Mesodermal cell (in vitro differentiated cells): ENCODE measurements around the gene RIC1.
"Not testable (repeated sequence)": the region's sequence is repeated elsewhere in the genome, so short reads cannot be mapped to it uniquely, and the experiment has no call there.

Experiments used
- H3K27ac ChIP-seq: 2 replicates; pipeline ENCODE4 v1.7.0; 2013; ENCODE audit warnings: mild to moderate bottlenecking, low read depth, low read length, moderate library complexity; ENCODE audit not compliant: severe bottlenecking
- H3K36me3 ChIP-seq: 2 replicates; pipeline ENCODE4 v1.7.1; 2013; ENCODE audit warnings: mild to moderate bottlenecking, low read length, moderate library complexity; ENCODE audit not compliant: control insufficient read depth, insufficient read depth
- H3K4me1 ChIP-seq: one replicate; pipeline ENCODE4 v1.7.1; 2013; ENCODE audit warnings: mild to moderate bottlenecking, low read length; ENCODE audit not compliant: insufficient read depth, control insufficient read depth, poor library complexity, severe bottlenecking
- H3K4me3 ChIP-seq: 2 replicates; pipeline ENCODE4 v1.7.0; 2013; ENCODE audit warnings: low read length, control low read depth, mild to moderate bottlenecking; ENCODE audit not compliant: insufficient read depth, poor library complexity, severe bottlenecking; ENCODE audit errors: extremely low read depth
- H3K9me3 ChIP-seq: 2 replicates; pipeline ENCODE4 v1.7.1; 2013; ENCODE audit warnings: mild to moderate bottlenecking, low read length, moderate library complexity; ENCODE audit not compliant: control insufficient read depth
- WGBS, 2 experiments: methylation state at CpG; one replicate each; pipeline ENCODE4 v1.1.5; 2013; ENCODE audit warnings: missing lambda C conversion rate in 2 of 2; ENCODE audit not compliant: insufficient coverage in 2 of 2; 5-methylcytosine and 5-hydroxymethylcytosine counted together

The RIC1 gene

DNA sequence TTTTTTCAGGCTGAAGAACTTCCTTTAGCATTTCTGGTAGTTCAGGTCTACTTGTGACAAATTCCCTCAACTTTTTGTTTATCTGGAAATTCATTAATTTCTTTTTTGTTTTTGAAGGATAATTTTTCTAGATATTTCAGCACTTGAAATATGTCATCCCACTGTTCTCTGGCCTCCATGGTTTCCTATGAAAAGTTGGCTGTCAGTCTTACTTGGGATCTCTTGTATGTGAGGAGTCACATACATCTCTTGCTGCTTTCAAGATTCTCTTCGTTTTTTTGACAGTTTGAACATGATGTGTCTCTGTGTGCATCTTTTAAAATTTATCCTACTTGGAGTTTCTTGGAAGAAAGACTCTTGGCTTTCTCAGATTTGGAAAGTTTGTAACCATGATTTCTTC lies 79.5 kb downstream of the RIC1 start:
- 100% methylated on average over 1 of the region's 1 CpG; no CpG with 5 or more reads in 1 of the 2 experiments for WGBS, 2 experiments

DNA sequence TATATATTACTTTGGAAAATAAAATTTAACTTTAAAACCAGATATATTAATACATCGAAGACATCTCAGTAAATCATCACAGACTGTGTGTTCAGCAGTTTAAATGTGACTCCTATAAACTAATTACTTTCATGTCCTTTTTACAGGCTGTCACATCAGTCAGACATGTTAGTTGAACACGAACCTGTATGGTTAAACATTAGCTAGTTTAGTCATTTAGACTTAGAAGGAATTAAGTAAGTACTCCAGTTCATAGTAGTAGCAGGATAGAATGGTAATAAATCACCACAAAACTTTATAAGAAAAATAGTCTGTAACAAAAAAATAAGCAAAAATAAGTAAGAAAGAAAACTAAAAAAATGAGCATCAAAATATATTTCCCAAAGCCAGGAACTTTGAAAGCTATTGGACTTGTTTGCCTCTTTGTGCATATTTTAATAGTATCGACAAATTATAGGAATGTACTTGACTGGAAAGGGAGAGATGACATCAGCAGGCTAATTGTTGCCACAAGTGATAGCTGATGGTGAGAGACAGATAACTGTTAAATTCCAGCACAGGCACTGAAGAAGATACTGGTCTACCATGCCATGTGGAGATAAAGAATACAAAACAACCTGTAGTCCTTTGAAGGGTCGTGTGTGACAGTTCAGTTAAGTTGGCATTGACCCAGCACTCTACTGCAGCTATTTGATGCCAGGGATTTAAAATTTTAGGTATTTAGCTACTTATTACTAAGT lies 83.9 kb downstream of the RIC1 start:
- H3K36me3 ChIP-seq, result peaks cover 50% of the 10 kb centered on the region
- WGBS, 2 experiments, result 93 to 100% methylated on average over 1 to 3 of the region's 4 CpGs
- peaks cover 10% of the 10 kb centered on the region for H3K9me3 ChIP-seq
- no peak overlapping the region for H3K4me3 ChIP-seq
- no peak overlapping the region for H3K27ac ChIP-seq
- no peaks in the 10 kb centered on the region for H3K4me1 ChIP-seq

More for the DNA sequence above, 79.5 kb downstream of the RIC1 start:
- H3K4me3 ChIP-seq, result no peak overlapping the region
- H3K36me3 ChIP-seq, result peaks cover 9% of the 10 kb centered on the region
- no peak overlapping the region for H3K27ac ChIP-seq
- peaks cover 2% of the 10 kb centered on the region for H3K9me3 ChIP-seq
- no peaks in the 10 kb centered on the region for H3K4me1 ChIP-seq

DNA sequence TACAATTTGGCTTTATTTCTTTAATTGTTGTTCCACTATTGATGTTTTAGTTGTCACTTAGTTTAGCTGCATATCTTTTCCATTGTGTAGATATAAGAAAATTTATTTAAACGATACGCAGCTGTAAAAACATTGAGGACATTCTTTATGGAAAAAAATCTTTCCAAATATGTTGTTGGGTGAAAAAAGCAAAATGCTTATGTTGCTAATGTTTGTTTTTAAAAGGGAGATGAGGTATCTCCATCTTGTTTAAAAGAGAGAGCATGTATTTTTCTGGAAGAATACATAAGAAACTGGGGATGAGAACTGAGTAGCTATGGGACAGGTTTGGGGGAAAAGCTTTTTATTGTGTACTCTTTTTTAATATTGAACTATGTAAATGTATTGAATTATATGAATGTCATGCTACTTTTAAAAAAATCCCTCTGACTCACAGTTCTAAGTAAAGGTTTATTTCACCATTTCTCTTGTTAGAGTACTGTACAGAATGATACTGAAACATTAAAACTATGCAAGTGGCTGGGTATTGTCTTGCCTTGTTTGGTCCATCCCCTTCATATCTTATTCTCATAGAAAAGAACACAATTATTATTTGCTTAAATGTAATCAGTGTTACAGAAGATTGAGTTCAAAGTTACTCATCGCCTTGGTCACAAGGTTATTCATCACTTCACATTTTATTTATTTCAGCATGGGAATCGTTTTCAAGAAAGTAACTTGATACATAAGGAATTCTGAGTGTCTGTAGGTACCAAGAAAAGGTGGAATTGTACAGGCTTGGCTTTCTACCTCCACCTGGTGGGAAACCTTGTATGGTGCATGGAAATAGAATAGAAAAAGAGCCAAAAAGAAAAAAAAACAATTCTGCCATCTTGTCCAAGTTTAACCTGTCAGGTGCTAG lies 85.8 kb downstream of the RIC1 start:
- WGBS, 2 experiments, result 100% methylated on average over 2 of the region's 4 CpGs; no CpG with 5 or more reads in 1 of the 2 experiments
- no peak overlapping the region for H3K27ac ChIP-seq
- H3K4me3 ChIP-seq, result no peak overlapping the region
- no peaks in the 10 kb centered on the region for H3K4me1 ChIP-seq
- H3K9me3 ChIP-seq, result peaks cover 10% of the 10 kb centered on the region
- peaks cover 55% of the 10 kb centered on the region for H3K36me3 ChIP-seq

- Histone ChIP-seq H3K27ac (no peak overlapping the region), H3K4me3 (no peak overlapping the region), H3K9me3 (peaks cover 10% of the 10 kb centered on the region), H3K36me3 (peaks cover 63% of the 10 kb centered on the region), H3K4me1 (no peaks in the 10 kb centered on the region)
- WGBS, 2 experiments, result 95 to 100% methylated on average over 4 to 5 of the region's 5 CpGs
Observed at GRCh38 chr9:5715548-5716127, 86.7 kb downstream of the RIC1 start.

DNA sequence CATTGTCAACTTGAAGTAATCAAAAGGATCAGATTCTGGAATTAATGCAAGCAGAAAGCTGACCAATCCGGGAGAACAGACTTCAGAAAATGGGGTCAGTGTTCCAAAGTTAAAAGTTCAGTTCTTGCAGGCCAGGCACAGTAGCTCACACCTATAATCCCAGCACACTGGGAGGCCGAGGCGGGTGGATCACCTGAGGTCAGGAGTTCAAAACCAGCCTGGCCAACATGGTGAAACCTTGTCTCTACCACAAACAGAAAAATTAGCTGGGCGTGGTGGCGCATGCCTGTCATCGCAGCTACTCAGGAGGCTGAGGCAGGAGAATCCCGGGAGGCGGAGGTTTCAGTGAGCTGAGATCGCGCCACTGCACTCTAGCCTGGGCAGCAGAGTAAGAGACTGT lies 88.5 kb downstream of the RIC1 start:
- not testable (repeated sequence) for H3K9me3 ChIP-seq, H3K4me1 ChIP-seq, H3K27ac ChIP-seq, H3K4me3 ChIP-seq
- 89 to 100% methylated on average over 4 to 10 of the region's 10 CpGs for WGBS, 2 experiments
- peaks cover 78% of the 10 kb centered on the region for H3K36me3 ChIP-seq

GRCh38 chr9:5718296-5719032 lies 89.6 kb downstream of the RIC1 start:
- Histone ChIP-seq H3K4me3 (no peak overlapping the region), H3K4me1 (no peaks in the 10 kb centered on the region), H3K9me3 (peaks cover 10% of the 10 kb centered on the region), H3K27ac (no peak overlapping the region), H3K36me3 (peaks cover 78% of the 10 kb centered on the region)

DNA sequence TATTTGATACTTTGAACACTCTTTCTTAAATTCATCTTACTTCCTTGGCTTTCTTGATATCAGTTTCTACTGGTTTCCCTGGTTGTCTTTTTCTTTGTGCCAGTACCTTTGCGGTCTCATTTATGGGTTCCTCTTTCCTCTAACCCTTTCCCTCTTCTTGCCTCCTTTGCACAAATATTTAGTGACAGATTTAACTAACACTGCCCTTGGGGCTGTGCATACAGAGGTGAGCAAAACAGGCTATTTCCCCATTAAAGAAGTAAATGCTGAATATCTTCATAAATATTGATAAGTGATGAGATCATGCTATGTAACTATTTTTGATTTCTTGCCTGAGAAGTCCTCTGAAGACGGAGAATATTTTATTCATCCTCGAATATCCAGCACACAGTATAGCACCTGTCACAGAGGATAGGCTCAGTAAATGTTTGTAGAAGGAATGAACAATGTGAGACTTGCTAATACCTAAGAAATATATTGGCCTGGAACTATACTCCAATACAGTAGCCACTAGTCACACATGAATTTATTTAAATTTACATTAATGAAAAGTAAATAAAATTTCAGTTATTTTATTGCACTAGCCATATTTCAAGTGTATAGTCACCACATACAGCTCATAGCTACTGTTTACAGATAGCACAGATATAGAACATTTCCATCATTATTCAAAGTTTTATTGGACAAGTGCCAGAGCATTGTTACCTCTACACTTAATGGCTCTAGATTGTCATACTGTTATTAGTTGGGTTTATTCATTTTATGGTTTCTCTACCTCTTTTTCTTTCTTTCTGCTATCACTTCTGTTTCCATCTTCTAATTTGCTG lies 90.4 kb downstream of the RIC1 start:
- H3K4me3 ChIP-seq, result no peak overlapping the region
- 100% methylated on average over 1 of the region's 3 CpGs for WGBS, 2 experiments

GRCh38 chr9:5720151-5720550 lies 91.2 kb downstream of the RIC1 start:
- no CpG with 5 or more reads among the region's 1 CpG for WGBS, 2 experiments
- no peak overlapping the region for H3K4me3 ChIP-seq

More for the DNA sequence above, 90.4 kb downstream of the RIC1 start:
- peaks cover 71% of the 10 kb centered on the region for H3K36me3 ChIP-seq
- H3K9me3 ChIP-seq, result peaks cover 10% of the 10 kb centered on the region
- H3K27ac ChIP-seq, result no peak overlapping the region
- H3K4me1 ChIP-seq, result no peaks in the 10 kb centered on the region

GRCh38 chr9:5721279-5722087 lies 92.6 kb downstream of the RIC1 start:
- Histone ChIP-seq H3K36me3 (peaks cover 49% of the 10 kb centered on the region), H3K27ac (no peak overlapping the region), H3K4me3 (no peak overlapping the region), H3K9me3 (peaks cover 7% of the 10 kb centered on the region), H3K4me1 (no peaks in the 10 kb centered on the region)
- 94 to 97% methylated on average over 14 to 18 of the region's 18 CpGs for WGBS, 2 experiments

More at GRCh38 chr9:5720151-5720550, 91.2 kb downstream of the RIC1 start:
- Histone ChIP-seq H3K9me3 (peaks cover 10% of the 10 kb centered on the region), H3K27ac (no peak overlapping the region), H3K36me3 (peaks cover 62% of the 10 kb centered on the region), H3K4me1 (no peaks in the 10 kb centered on the region)
